ENCODE measurements around the gene CDH23.

The CDH23 gene

DNA sequence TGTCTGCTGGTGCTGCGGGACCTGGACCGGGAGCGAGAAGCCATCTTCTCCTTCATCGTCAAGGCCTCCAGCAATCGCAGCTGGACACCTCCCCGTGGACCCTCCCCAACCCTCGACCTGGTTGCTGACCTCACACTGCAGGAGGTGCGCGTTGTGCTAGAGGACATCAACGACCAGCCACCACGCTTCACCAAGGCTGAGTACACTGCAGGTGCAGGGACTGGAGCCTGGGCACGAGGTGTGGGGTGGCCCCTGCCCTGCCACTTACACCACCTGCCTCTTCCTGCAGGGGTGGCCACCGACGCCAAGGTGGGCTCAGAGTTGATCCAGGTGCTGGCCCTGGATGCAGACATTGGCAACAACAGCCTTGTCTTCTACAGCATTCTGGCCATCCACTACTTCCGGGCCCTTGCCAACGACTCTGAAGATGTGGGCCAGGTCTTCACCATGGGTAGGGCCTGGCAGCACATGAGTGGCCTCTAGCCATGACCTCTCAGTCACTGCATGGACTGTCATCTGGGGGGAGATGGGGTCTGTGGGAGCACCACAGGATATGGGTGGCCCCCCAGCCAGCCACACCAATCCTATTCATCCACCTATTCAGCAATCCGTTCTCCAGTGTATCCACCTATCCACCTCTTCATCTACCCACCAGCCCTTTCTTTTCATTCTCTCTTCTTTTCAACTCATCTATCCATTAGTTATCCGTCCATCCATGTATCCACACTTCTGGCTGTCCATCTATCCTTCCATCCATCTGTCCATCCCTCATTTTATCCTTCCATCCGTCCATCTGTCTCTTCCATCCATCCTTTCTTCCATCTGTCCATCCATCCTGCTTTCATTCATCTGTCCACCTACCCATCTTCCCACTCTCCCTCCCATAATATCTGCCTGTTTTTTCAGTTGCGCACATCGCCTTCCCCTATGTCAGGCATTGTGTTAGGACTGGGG, 411.1 kb downstream of the CDH23 start:
- Histone ChIP-seq H3K4me3 (ENCODE audit: low read depth, low read length) (no peak overlapping the region), H3K27ac (ENCODE audit: low read depth, low read length) (no peak overlapping the region), H3K36me3 (ENCODE audit: control insufficient read depth, insufficient read depth, low read length) (no peaks in the 10 kb centered on the region), H3K4me1 (ENCODE audit: control insufficient read depth, insufficient read depth, low read length) (no peaks in the 10 kb centered on the region; the same call in 1 of the 2 replicates), H3K27me3 (ENCODE audit: control insufficient read depth, insufficient read depth, low read length) (peaks cover 6% of the 10 kb centered on the region; the same call in 1 of the 2 replicates), H3K9ac (ENCODE audit: low read depth, low read length) (no peak overlapping the region), H3K9me3 (ENCODE audit: control insufficient read depth, insufficient read depth, low read length) (no peaks in the 10 kb centered on the region)

- Histone ChIP-seq H3K9ac (ENCODE audit: low read depth, low read length) (no peak overlapping the region), H3K4me1 (ENCODE audit: control insufficient read depth, insufficient read depth, low read length) (no peaks in the 10 kb centered on the region; the same call in 1 of the 2 replicates)
Observed at GRCh38 chr10:71809628-71810027, 412.9 kb downstream of the CDH23 start.

DNA sequence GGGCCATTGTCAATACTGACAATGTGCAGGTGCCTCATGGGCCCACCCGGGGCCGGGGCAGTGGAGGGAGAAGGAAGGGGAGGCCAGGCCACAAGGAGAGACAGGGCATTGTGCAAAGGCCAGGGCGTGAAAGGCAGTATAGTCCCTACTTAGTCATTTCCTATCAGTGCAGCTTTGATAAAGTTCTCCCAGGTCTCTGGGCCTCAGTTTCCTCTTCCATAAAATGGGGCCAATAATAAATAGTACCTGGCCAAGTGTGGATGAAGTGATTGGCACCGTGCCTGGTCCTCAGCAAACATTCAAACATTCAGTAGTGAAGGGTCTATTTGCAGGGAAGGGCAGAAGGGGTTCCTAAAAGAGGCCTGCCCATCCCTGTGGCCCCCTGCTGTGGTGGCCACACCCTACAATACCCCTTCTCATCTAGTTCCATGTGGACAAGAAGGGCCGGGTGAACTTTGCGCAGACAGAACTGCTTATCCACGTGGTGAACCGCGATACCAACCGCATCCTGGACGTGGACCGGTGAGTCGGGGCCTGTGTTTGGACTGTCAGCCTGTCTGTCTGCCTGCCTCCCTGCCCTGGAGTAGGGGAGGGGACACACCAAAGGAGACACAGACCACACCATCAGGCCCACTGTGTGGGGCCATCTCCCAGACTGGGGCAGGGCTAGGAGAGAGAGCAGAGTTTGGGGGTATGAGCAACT, 413.5 kb downstream of the CDH23 start:
- Histone ChIP-seq H3K36me3 (ENCODE audit: control insufficient read depth, insufficient read depth, low read length) (no peaks in the 10 kb centered on the region), H3K27ac (ENCODE audit: low read depth, low read length) (no peak overlapping the region), H3K9ac (ENCODE audit: low read depth, low read length) (no peak overlapping the region), H3K4me1 (ENCODE audit: control insufficient read depth, insufficient read depth, low read length) (no peaks in the 10 kb centered on the region; the same call in 1 of the 2 replicates), H3K4me3 (ENCODE audit: low read depth, low read length) (no peak overlapping the region), H3K9me3 (ENCODE audit: control insufficient read depth, insufficient read depth, low read length) (no peaks in the 10 kb centered on the region), H3K27me3 (ENCODE audit: control insufficient read depth, insufficient read depth, low read length) (peaks cover 5% of the 10 kb centered on the region; the same call in 1 of the 2 replicates)

More at GRCh38 chr10:71809628-71810027, 412.9 kb downstream of the CDH23 start:
- H3K27ac ChIP-seq (ENCODE audit: low read depth, low read length): no peak overlapping the region
- H3K9me3 ChIP-seq (ENCODE audit: control insufficient read depth, insufficient read depth, low read length): no peaks in the 10 kb centered on the region
- H3K4me3 ChIP-seq (ENCODE audit: low read depth, low read length): no peak overlapping the region
- no peaks in the 10 kb centered on the region for H3K36me3 ChIP-seq (ENCODE audit: control insufficient read depth, insufficient read depth, low read length)
- peaks cover 6% of the 10 kb centered on the region; the same call in 1 of the 2 replicates for H3K27me3 ChIP-seq (ENCODE audit: control insufficient read depth, insufficient read depth, low read length)

- H3K4me1 ChIP-seq (ENCODE audit: control insufficient read depth, insufficient read depth, low read length): no peaks in the 10 kb centered on the region
- H3K9me3 ChIP-seq (ENCODE audit: control insufficient read depth, insufficient read depth, low read length): no peaks in the 10 kb centered on the region
- H3K9ac ChIP-seq (ENCODE audit: low read depth, low read length): no peak overlapping the region
- peaks cover 10% of the 10 kb centered on the region for H3K36me3 ChIP-seq (ENCODE audit: control insufficient read depth, insufficient read depth, low read length)
- no peak overlapping the region for H3K27ac ChIP-seq (ENCODE audit: low read depth, low read length)
- H3K27me3 ChIP-seq (ENCODE audit: control insufficient read depth, insufficient read depth, low read length): no peaks in the 10 kb centered on the region
- H3K4me3 ChIP-seq (ENCODE audit: low read depth, low read length): no peak overlapping the region
Observed at GRCh38 chr10:71811351-71811750, 414.6 kb downstream of the CDH23 start.

DNA sequence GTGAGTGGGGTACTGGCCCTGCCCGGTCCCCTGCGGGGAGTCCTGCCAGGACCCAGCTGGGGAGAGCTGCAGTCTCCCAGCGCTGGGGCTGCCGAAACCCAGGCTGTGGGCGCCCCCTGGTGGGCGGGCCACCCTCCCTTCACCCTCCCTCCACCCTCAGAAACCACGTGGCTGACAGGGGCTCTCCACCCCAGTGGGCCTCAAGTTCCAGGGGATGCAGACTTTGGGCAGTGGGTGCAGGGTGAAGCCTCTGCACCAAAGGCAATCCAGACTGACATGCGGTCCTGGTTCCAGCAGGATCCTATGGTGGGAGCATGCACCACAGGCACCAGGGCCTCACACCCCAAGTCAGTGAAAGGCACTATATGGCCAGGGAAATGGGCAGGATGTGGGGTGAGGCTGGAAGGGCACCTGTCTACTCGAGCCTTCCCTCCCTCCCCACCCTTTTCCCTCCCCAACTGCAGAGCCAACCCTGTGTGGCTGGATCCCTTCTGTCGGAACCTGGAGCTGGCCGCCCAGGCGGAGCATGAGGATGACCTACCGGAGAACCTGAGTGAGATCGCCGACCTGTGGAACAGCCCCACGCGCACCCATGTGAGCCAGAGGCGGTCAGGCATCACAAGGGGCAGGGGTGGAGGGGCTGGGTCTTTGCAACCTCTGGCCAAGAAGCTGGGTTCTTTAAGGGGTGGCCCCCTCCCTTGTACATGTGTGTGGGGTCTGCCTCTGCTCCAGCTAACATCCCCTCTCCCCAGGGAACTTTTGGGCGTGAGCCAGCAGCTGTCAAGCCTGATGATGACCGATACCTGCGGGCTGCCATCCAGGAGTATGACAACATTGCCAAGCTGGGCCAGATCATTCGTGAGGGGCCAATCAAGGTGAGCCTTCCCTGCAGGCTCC, 415.5 kb downstream of the CDH23 start:
- H3K9me3 ChIP-seq (ENCODE audit: control insufficient read depth, insufficient read depth, low read length): no peaks in the 10 kb centered on the region
- no peaks in the 10 kb centered on the region for H3K4me1 ChIP-seq (ENCODE audit: control insufficient read depth, insufficient read depth, low read length)
- H3K4me3 ChIP-seq (ENCODE audit: low read depth, low read length): no peak overlapping the region
- no peak overlapping the region for H3K9ac ChIP-seq (ENCODE audit: low read depth, low read length)
- no peaks in the 10 kb centered on the region for H3K27me3 ChIP-seq (ENCODE audit: control insufficient read depth, insufficient read depth, low read length)
- H3K36me3 ChIP-seq (ENCODE audit: control insufficient read depth, insufficient read depth, low read length): peaks cover 19% of the 10 kb centered on the region
- H3K27ac ChIP-seq (ENCODE audit: low read depth, low read length): no peak overlapping the region

- no peaks in the 10 kb centered on the region for H3K9me3 ChIP-seq (ENCODE audit: control insufficient read depth, insufficient read depth, low read length)
- no peak overlapping the region for H3K4me3 ChIP-seq (ENCODE audit: low read depth, low read length)
- no peak overlapping the region for H3K9ac ChIP-seq (ENCODE audit: low read depth, low read length)
- no peak overlapping the region for H3K27ac ChIP-seq (ENCODE audit: low read depth, low read length)
- peaks cover 27% of the 10 kb centered on the region for H3K36me3 ChIP-seq (ENCODE audit: control insufficient read depth, insufficient read depth, low read length)
- no peaks in the 10 kb centered on the region for H3K4me1 ChIP-seq (ENCODE audit: control insufficient read depth, insufficient read depth, low read length)
- H3K27me3 ChIP-seq (ENCODE audit: control insufficient read depth, insufficient read depth, low read length): no peaks in the 10 kb centered on the region
Observed at GRCh38 chr10:71812913-71813590, 416.3 kb downstream of the CDH23 start.

DNA sequence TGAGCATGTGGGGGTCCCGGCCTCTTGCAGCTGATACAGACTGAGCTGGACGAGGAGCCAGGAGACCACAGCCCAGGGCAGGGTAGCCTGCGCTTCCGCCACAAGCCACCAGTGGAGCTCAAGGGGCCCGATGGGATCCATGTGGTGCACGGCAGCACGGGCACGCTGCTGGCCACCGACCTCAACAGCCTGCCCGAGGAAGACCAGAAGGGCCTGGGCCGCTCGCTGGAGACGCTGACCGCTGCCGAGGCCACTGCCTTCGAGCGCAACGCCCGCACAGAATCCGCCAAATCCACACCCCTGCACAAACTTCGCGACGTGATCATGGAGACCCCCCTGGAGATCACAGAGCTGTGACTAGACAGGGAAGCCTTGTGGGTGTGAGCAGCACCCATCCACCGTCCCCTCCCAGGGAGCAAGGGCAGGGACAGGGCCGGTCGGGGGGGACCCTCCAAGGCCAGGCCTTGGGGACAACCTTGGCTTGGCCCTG, 418.2 kb downstream of the CDH23 start:
- H3K4me1 ChIP-seq (ENCODE audit: control insufficient read depth, insufficient read depth, low read length): no peaks in the 10 kb centered on the region
- no peak overlapping the region for H3K27ac ChIP-seq (ENCODE audit: low read depth, low read length)
- H3K9ac ChIP-seq (ENCODE audit: low read depth, low read length): no peak overlapping the region
- H3K4me3 ChIP-seq (ENCODE audit: low read depth, low read length): no peak overlapping the region
- no peaks in the 10 kb centered on the region for H3K9me3 ChIP-seq (ENCODE audit: control insufficient read depth, insufficient read depth, low read length)
- H3K36me3 ChIP-seq (ENCODE audit: control insufficient read depth, insufficient read depth, low read length): peaks cover 46% of the 10 kb centered on the region
- no peaks in the 10 kb centered on the region for H3K27me3 ChIP-seq (ENCODE audit: control insufficient read depth, insufficient read depth, low read length)

- no peaks in the 10 kb centered on the region for H3K27me3 ChIP-seq (ENCODE audit: control insufficient read depth, insufficient read depth, low read length)
- no peak overlapping the region for H3K9ac ChIP-seq (ENCODE audit: low read depth, low read length)
- peaks cover 52% of the 10 kb centered on the region for H3K36me3 ChIP-seq (ENCODE audit: control insufficient read depth, insufficient read depth, low read length)
- no peak overlapping the region for H3K27ac ChIP-seq (ENCODE audit: low read depth, low read length)
- H3K4me3 ChIP-seq (ENCODE audit: low read depth, low read length): no peak overlapping the region
- H3K9me3 ChIP-seq (ENCODE audit: control insufficient read depth, insufficient read depth, low read length): no peaks in the 10 kb centered on the region
- H3K4me1 ChIP-seq (ENCODE audit: control insufficient read depth, insufficient read depth, low read length): no peaks in the 10 kb centered on the region
Observed at GRCh38 chr10:71815515-71816130, 418.9 kb downstream of the CDH23 start.

- Histone ChIP-seq H3K27ac (ENCODE audit: low read depth, low read length) (no peak overlapping the region), H3K4me3 (ENCODE audit: low read depth, low read length) (no peak overlapping the region), H3K9me3 (ENCODE audit: control insufficient read depth, insufficient read depth, low read length) (no peaks in the 10 kb centered on the region), H3K36me3 (ENCODE audit: control insufficient read depth, insufficient read depth, low read length) (peaks cover 60% of the 10 kb centered on the region), H3K27me3 (ENCODE audit: control insufficient read depth, insufficient read depth, low read length) (no peaks in the 10 kb centered on the region), H3K4me1 (ENCODE audit: control insufficient read depth, insufficient read depth, low read length) (no peaks in the 10 kb centered on the region), H3K9ac (ENCODE audit: low read depth, low read length) (no peak overlapping the region)
Observed at GRCh38 chr10:71816421-71816851, 419.7 kb downstream of the CDH23 start.
